Left colon (tissue), 2 donors: ENCODE data around the gene CAMK2N1. TPM values are rescaled to one million over a fixed set of nuclear protein-coding genes. Genes with fewer than 3 reads are reported as not detected.
"Not testable (repeated sequence)": the region's sequence is repeated elsewhere in the genome, so short reads cannot be mapped to it uniquely, and the experiment has no call there.

Experiments
- ATAC-seq: fragments of 200-7000 bp; cut with Tn5 transposase; one replicate; pipeline ENCODE4 v1.9.1; 2020; ENCODE audit warnings: mild to moderate bottlenecking, moderate library complexity
- DNase-seq, 2 donors: peaks; one replicate each; pipeline ENCODE4 v3.0.0-alpha.2; 2020
- intact Hi-C, 2 donors: fragments of 100-400 bp; cut with DNase I in 1 of 2; cut with micrococcal nuclease in 1 of 2; formaldehyde crosslinking; loops; one replicate each; pipeline versions ENCODE4 v1.11.2 to v1.14.0; 2022; cut with DNase I, micrococcal nuclease
- long read RNA-seq: library from polyadenylated mRNA; unstranded; transcript quantifications from one replicate; pipeline ENCODE4 v2.0.0, GENCODE V29; 2021
- total RNA-seq, 2 donors: library from RNA; stranded (reverse); fragmentation: NEBNext Ultra II Directional; extraction: Animal tissue kit (Norgen Biotek cat#: 25700); gene quantifications; one replicate each; pipeline ENCODE4 v1.2.1, GENCODE V29; 2021
- donor health status: DM: no; HTN: no; CAD: no.
- donor health status: DM: yes; HTN: yes; CAD: no.

CAMK2N1 gene
- total RNA-seq = 100 to 1,000 TPM; 194 to 242 TPM
- long read RNA-seq, transcript CAMK2N1-201 (2 exons, 2,336 nt) = major isoform, 115 of 149 reads
- long read RNA-seq, partial matches to known transcripts = 30 of 149 reads
- long read RNA-seq, other reads (novel, unspliced or antisense) = 0 of 149 reads

DNA sequence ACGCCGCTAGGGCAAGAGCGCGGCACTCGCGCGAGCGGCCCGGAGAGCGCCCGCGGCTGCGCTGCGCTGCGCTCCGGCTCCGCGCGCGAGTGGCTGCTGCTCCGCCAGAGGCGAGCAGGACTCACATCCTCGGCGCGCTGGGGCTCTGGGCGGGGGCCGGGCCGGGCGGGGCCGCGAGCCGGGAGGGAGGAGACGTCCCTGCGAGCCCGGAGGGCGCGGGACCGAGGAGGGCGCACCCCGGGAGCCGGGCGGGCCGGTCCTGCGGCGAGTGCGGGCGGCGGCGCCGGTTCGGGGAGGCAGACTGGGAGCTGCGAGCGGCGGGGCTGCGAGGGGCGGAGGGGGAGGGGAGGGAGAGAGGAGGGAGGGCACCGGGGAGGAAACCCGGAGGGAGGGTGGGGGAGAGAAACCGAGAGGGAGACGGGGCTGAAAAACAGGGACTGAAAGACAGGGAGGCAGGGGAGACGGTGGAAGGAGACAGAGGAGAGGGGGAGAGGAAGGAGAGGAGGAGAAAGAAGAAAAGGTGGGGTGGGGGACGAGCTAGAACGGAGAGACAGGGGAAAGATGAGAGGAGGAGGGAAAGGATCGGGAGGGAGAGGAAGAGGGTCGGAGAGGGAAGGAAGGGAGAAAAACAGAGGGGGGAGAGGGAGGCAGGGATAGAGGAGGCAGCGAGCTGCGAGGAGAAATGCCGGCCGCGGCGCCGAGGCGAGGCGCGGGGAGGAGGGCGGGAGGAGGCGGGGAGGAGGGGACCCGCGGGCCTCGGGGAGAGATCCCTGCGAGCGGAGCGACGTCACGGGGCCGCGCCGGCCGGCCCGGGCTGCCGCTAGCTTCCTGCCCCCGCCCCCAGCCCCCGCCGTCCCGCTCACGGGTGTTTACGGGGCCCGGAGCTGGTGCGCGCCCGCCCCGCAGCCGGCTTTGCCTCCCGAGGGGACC, at the start of gene CAMK2N1:
Gene CAMK2N1 (minus strand): TSS at position 684 of the 930 bp plus-strand sequence. CDS start 831 bp downstream, outside the sequence.
- ATAC-seq = peak; percentile 70
- intact Hi-C loops = no loop called here
- DNase-seq = peak; percentile 86 to 89

DNA sequence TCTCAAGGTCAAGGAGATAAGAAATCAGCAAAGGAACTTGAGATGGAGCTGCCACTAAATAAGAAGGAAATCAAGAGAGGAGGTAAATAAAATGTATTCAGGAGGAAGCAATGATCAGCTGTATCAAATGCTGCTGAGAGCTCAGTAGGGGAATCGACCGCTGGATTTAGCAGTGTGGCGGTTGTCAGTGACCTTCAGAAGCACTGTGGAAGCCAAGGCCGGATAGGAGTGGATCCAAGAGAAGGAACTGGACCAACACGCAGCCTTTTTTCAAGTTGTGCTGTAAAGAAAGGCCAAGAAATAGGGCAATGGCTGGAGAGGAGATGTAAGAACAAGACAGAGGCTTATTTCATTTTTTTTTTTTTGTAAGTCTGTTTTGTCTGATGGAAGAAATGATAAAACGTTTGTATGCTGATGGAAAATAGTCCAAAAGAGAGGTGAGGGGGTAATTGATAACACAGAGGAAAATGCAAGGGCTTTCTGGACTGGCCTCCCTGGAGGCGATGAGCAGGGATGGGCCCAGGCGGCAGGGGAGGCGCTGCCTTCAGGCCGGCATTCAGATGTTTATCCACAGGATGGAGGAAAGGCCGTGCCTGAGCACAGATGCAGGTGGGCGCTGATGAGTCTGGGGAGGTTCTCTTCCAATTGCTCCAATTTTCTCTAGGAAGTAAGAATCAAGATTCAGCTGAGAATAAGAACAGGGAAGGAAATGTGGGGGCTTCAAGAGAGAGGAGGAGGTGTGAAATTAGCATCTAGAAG, 48.8 kb upstream of the CAMK2N1 start:
- no peak for ATAC-seq
- intact Hi-C loops = no loop called here

GRCh38 chr1:20533635-20534034, 47.6 kb upstream of the CAMK2N1 start:
- DNase-seq = no peak
- intact Hi-C loops = no loop called here
- ATAC-seq = no peak

More for the DNA sequence above, 48.8 kb upstream of the CAMK2N1 start:
- no peak for DNase-seq

GRCh38 chr1:20530901-20531300, 44.9 kb upstream of the CAMK2N1 start:
- no peak for ATAC-seq
- intact Hi-C loops = no loop called here

DNA sequence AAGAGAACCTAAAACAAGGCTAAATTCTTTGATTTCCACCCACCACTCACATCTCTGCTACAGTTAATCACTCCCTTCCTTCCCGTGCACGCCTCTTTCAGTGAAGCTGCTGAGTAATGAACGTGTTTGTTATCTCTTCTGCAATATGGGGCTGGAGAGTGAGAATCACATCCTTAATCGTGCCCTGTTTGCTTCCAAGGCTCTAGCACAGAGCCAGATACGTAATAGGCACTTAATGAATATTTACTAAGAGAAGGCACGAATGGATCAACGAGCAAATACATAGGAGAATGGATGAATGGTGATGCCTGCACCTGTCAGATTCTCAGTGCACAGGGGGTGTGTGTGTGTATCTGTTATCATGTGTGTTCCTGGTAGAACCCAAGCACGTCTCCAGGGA, 44.3 kb upstream of the CAMK2N1 start:
- DNase-seq (no peak), ATAC-seq (no peak)
- intact Hi-C loops = no loop called here

More at GRCh38 chr1:20530901-20531300, 44.9 kb upstream of the CAMK2N1 start:
- no peak for DNase-seq

- intact Hi-C loops = no loop called here
- DNase-seq (no peak), ATAC-seq (no peak)
These were observed 42.2 kb upstream of the CAMK2N1 start for GRCh38 chr1:20528221-20528620.

DNA sequence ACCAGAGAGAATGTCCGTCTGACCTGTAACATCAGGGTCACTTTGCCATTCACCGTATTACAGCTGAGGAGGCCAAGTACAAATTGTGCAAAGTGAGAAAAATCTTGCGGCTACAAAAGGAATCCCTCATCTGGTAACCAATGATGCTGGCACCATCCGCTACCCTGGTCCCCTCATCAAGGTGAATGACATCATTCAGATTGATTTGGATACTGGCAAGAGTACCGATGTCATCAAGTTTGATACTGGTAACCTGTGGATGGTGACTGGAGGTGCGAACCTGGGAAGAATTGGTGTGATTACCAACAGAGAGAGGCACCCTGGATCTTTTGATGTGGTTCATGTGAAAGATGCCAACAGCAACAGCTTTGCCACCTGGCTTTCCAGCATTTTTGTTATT, 40.3 kb upstream of the CAMK2N1 start:
- DNase-seq = no peak
- ATAC-seq = no peak
- intact Hi-C loops = no loop called here

- DNase-seq (peak; percentile 60 to 84), ATAC-seq (peak; percentile 85)
- intact Hi-C loops = loop anchor here (5.0 kb wide), 2 partner anchors 115 to 120 kb away; no protein-coding TSS in a partner anchor
These were observed 36.2 kb upstream of the CAMK2N1 start for GRCh38 chr1:20521960-20522861.

DNA sequence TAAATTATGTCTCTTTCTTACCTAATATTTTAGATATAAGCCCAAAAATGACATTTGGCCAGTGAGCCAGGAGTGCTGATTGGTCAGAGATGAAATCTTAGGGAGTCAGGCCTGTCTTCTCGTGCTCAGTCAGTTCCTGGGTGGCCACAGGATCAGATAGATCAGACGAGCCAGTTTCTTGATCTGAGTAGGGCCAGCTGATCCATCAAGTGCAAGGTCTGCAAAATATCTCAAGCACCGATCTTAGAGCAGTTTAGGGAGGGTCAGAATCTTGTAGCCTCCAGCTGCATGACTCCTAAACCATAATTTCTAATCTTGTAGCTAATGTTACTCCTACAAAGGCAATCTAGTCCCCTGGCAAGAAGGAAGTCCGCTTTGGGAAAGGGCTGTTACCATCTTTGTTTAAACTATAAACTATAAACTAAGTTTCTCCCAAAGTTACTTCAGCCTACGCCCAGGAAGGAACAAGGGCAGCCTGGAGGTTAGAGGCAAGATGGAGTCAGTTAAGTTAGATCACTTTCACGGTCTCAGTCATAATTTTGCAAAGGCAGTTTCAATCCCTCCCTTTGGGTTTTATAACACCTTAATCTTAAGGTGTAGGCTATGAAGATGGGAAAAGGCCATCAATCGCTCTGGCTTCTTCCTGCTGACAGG, 33.7 kb upstream of the CAMK2N1 start:
- not testable (repeated sequence) for DNase-seq, ATAC-seq
- intact Hi-C loops = loop anchor here (5.0 kb wide), 2 partner anchors 118 to 123 kb away; no protein-coding TSS in a partner anchor

DNA sequence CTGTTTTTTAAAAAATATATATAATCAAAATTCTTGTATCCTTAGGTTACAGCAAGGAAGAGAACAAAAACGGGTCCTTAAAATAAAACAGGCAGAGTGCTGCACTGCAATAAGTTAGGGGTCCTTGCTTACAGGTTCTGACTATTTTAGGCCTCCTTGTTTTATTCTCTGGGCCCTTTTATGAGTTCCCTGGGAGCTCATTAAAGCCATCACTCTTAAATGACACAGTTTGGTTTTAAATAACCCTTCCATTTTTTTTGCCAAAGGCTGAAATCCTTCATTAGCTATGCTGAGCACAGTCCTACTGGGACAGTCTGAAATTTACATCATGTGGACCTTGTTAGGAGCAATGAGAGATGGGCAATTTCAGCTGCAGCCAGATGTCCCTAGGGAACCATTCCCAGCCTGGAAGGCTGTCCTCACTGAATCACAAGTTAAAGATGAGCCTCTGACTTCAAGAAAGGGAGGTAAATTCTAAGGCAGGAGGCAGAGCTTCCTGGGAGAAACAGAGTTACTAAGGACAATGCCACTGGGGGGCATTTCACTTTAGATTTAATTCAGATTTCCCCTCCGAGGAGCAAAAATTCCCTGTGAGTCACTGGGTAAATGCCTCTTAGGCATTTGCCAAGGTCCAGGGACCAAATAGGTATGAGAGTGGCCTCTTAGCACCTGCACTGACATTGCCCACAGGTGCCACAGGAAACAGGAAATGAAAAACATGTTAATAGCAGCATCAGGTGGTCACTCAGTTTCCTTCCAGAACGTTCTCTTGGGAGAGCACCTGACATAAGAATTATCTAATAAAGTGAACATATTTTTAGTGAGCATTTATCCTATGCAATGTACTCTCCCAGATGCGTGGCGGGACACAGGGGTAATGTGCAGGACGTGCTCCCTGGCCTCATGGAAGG, 25.8 kb upstream of the CAMK2N1 start:
- intact Hi-C loops = no loop called here
- ATAC-seq = no peak
- DNase-seq = no peak

GRCh38 chr1:20508411-20508771, 22.4 kb upstream of the CAMK2N1 start:
- intact Hi-C loops = no loop called here
- no peak for DNase-seq
- no peak for ATAC-seq

- ATAC-seq (peak; percentile 98), DNase-seq (peak; percentile 96 to 97)
- intact Hi-C loops = no loop called here
These were observed 21.8 kb upstream of the CAMK2N1 start, which contains the start of gene MUL1 for GRCh38 chr1:20507564-20508410. MUL1 (minus strand) TSS chr1:20508151; CDS start chr1:20508024, 127 bp downstream.

GRCh38 chr1:20507248-20507563, 21.2 kb upstream of the CAMK2N1 start:
- intact Hi-C loops = no loop called here
- peak; percentile 27 for ATAC-seq
- DNase-seq = no peak

- DNase-seq (no peak), ATAC-seq (no peak)
- intact Hi-C loops = no loop called here
These were observed 19.5 kb upstream of the CAMK2N1 start for GRCh38 chr1:20505488-20505887.

GRCh38 chr1:20500716-20501115, 14.7 kb upstream of the CAMK2N1 start:
- no peak for DNase-seq
- ATAC-seq = no peak
- intact Hi-C loops = no loop called here

DNA sequence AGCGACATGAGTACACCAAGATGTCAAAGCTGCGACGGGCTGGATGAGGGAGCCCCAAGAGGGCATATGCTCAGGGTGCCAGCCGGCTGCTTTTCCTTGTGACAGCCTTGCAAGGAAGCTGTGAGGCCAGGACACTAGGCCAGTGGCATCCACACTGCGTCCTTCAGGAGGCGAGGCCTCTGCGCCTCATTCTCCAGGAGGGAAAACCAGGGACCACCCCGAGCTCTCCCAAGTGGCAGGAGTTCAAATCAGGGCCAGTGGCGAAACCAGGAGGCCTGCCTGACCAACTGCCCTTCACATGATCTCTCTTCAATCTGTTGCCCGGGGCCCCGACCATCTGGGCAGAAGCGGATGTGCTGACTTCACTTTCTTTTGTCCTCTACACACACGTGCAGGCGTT, 13.7 kb upstream of the CAMK2N1 start:
- ATAC-seq (no peak), DNase-seq (no peak)
- intact Hi-C loops = loop anchor here (5.0 to 10.0 kb wide), 2 partner anchors 582 to 585 kb away; no protein-coding TSS in a partner anchor
